Suppressor macrophage treated with lipopolysaccharide for 4 hours (primary cell): ENCODE measurements around the gene EVA1B.

Experiments used
- DNase-seq: peaks from one replicate; pipeline ENCODE4 v3.0.0-alpha.2; 2020

The EVA1B gene

DNA sequence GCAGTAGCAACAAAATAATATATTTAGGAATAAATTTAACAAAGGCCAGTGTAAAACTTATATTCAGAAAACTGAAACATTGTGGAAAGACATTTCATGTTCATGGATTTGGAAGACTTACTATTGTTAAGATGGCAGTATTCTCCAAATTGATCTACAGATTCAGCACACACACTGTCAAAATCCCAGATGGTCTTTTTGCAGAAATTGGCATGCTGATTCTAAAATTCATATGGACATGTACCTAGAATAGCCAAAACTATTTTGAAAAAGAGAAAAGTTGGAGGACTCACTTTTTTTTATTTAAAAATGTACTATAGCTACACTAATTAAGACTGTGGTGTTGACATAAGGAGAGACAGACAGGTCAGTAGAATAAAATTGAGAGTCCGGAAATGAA lies 49.2 kb downstream of the EVA1B start:
- no peak for DNase-seq

DNA sequence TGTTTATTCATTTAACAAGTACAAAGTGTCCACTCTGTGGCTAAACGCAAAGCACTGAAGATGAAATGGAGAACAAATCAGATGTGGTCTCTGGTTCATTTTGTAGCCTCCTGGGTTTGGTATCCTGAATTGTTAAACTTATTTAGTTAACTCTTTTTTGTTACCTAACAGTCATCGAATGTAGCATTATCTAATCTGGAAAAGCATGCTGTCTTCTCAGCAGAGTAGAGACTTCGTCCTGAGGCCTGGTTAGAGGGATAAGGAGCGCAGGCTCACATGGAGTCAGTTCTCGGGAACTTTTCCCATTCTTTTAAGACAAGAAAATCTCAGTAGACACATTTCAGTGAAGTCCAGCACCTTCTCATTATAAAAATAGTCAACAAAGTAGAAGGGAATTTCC lies 50.4 kb downstream of the EVA1B start:
- no peak for DNase-seq
